GM18498 (cell line): ENCODE results near the gene APOBR.
"Not testable (repeated sequence)": the region's sequence is repeated elsewhere in the genome, so short reads cannot be mapped to it uniquely, and the experiment has no call there.

Experiments
- ATAC-seq: cut with Tn5 transposase; IDR thresholded peaks from one replicate; pipeline ENCODE4 v1.9.1; 2021; ENCODE audit warnings: mild to moderate bottlenecking, moderate library complexity; ENCODE audit not compliant: unreplicated experiment

APOBR gene

GRCh38 chr16:28497861-28498599 is 3.6 kb downstream of the APOBR start:
- ATAC-seq: no peak

GRCh38 chr16:28498666-28499381 is 4.4 kb downstream of the APOBR start:
- ATAC-seq: no peak

- ATAC-seq: no peak
These were observed 5.4 kb downstream of the APOBR start for GRCh38 chr16:28499854-28500253.

GRCh38 chr16:28500476-28501180 is 6.2 kb downstream of the APOBR start:
- ATAC-seq: not testable (repeated sequence)

GRCh38 chr16:28501258-28502232 is 7.1 kb downstream of the APOBR start:
- ATAC-seq: no peak

GRCh38 chr16:28502290-28502689 is 7.8 kb downstream of the APOBR start:
- ATAC-seq: no peak

GRCh38 chr16:28503470-28504259 is 9.2 kb downstream of the APOBR start:
- no peak for ATAC-seq

GRCh38 chr16:28504707-28505404 is 10.4 kb downstream of the APOBR start:
- no peak for ATAC-seq

GRCh38 chr16:28505489-28506137 is 11.2 kb downstream of the APOBR start:
- ATAC-seq: no peak

GRCh38 chr16:28511031-28511430 is 16.6 kb downstream of the APOBR start:
- no peak for ATAC-seq

GRCh38 chr16:28511801-28512789 is 17.7 kb downstream of the APOBR start:
- ATAC-seq: no peak

- no peak for ATAC-seq
These were observed 19.2 kb downstream of the APOBR start for GRCh38 chr16:28513484-28514181.

GRCh38 chr16:28514246-28514645 is 19.8 kb downstream of the APOBR start:
- no peak for ATAC-seq

- ATAC-seq: no peak
These were observed 26.2 kb downstream of the APOBR start for GRCh38 chr16:28520672-28521071.

GRCh38 chr16:28521436-28521835 is 27.0 kb downstream of the APOBR start:
- ATAC-seq: no peak

- no peak for ATAC-seq
These were observed 28.3 kb downstream of the APOBR start for GRCh38 chr16:28522792-28523191.

- no peak for ATAC-seq
These were observed 30.3 kb downstream of the APOBR start for GRCh38 chr16:28524681-28525171.
